Endometrium (tissue), 2 donors: ENCODE results near the gene TSHZ2.
"Not testable (repeated sequence)": the region's sequence is repeated elsewhere in the genome, so short reads cannot be mapped to it uniquely, and the experiment has no call there.

ENCODE experiments used
- FAIRE-seq: peaks from 2 replicates; lab custom pipeline; 2012; peaks lifted over from hg19 to GRCh38; lab: Jason Lieb, UNC
- donor health status: control.
- donor health status: control.

TSHZ2 gene

DNA sequence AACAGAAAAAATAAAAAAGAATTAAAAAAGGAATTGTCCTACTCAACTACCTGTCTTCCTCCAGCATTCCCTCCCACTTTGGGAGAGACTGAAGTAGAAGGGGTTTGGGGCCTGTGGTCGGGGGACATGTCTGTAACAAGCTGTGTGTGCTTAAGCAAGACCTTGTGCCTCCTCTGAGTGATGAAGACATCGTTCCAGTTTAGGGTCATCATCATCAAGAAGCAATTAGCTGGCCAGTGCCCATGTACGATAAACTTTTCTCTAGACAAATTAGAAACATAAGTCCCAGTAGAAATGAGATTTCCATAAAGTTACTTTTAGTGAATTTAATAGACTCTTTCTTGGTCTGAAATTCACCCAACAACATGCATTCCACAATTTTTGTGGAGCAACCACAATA is 348.5 kb downstream of the TSHZ2 start:
- FAIRE-seq, result no peak

DNA sequence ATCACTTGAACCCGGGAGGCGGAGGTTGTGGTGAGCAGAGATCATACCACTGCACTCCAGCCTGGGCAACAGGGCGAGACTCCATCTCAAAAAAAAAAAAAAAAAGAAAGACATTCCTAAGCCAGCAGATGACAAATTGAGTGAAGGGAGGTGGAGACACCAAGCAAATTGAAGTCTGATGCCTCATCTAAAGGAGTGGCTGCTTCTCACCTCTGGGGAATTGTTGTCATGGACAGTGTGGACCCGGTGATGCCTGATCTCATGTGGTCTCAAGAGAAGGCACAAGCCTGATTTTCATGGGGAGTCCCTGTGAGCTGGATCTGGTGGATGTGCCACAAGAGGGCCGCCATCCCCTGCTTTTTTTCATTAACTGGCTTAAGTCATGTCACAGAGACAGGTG is 349.4 kb downstream of the TSHZ2 start:
- no peak for FAIRE-seq

DNA sequence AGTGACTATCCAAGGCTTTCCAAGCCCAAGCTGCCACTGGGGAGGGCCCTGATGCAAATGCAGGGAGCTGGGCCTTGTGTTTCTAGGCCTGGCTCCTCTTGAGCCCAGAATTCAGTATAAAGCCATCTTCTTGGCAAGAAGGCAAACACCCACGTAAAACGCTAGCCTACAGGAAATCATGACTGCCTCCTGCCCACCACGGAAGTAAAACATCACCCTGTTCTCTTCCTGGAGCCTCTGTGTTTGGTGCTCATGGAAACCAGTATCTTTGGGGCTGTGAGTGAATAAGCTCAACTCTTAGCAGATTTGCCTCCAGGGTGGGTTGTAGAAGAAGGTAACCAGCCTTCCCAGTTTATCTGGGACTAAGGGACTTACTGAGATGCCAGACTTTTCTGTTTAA is 350.5 kb downstream of the TSHZ2 start:
- no peak for FAIRE-seq

DNA sequence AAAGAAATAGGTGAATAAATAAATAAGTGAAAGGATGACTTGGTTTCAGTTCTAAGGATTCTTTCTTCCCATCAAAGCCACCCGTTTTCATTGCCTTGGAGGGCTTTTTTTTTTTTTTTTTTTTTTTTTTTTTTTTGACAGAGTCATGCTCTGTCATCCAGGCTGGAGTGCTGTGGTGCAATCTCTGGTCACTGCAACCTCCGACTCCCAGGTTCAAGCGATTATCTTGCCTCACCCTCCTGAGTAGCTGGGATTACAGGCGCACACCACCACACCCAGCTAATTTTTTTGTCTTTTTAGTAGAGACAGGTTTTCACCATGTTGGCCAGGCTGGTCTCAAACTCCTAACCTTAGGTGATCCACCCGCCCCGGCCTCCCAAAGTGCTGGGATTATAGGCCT is 351.3 kb downstream of the TSHZ2 start:
- not testable (repeated sequence) for FAIRE-seq

DNA sequence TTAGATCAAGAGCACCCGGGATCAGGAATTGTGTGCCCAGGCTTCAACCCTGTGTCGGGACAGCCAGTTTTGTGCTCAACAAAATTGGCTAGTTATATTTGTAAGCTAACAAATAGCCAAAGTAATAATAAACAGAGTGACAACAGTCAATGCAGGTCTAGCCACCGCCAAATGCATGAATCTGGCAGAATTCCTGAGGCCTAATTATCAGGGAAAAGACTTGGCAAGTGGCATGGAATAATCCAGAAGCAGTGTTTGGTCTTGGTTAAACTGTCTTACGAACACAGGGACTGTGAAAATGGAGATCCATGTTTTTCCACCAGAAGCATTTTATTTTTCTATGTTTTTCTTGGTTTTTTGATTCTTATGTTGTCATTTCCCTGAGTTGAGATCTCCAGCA is 352.7 kb downstream of the TSHZ2 start:
- FAIRE-seq, result no peak

DNA sequence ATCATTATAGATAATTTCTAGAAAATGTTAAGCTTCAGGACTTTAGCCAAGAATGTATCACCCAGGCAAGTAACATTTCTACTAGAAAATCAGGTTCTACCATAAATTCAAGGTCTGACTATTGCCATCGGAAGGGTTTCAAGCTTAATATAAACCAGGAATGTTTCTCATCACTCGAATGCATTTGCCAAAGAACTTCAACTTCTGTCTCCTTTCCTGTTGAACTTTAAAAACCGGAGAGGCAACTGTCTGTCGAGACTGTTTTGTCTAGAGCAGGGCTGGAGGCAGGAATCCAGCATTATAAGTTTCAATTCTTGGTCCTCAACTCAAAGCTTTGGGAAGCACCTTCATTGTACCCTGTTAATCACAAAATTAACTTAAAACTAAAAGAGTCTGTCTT is 356.8 kb downstream of the TSHZ2 start:
- no peak for FAIRE-seq

DNA sequence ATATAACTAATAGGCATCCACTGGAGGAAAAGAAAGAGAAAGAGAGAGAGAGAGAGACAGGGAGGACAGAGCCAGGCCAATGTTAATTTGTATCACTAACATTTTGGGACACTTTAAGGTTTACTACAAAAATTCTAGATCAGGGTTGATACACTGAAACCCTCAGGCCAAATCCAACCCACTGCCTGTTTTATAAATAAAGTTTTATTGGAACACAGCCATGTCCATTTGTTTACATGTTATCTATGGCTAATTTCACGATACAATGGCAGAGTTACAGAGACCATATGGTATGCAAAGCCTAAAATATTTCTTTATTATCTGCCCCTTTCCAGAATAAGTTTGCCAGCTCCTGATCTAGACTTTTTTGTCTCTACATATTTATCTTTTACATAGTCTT is 357.6 kb downstream of the TSHZ2 start:
- no peak for FAIRE-seq

DNA sequence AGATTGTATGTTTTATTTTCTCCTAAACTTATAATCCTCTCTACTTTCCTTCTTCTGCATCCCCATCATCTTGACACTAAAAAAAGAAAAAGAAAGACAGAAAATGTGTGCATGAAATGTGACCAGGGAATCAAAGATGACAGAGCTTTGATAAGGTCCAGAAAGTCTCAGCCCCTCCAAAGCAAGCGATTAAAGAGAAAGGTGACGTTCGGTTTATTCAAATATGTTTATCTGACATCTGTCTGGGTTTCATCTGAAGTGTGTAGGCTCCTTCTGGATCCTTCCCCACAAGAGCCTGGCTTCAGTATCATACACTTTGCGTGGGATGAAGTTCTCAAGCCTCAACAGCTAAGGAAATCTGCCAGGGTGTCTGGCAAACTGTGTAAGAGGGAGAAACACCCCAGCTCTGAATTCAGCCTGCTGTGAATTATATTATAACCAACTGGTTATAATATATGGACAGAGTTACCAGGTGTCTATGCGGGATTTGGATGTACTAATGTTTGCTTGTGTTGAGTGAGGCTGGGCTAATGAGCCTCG is 358.5 kb downstream of the TSHZ2 start:
- no peak for FAIRE-seq

DNA sequence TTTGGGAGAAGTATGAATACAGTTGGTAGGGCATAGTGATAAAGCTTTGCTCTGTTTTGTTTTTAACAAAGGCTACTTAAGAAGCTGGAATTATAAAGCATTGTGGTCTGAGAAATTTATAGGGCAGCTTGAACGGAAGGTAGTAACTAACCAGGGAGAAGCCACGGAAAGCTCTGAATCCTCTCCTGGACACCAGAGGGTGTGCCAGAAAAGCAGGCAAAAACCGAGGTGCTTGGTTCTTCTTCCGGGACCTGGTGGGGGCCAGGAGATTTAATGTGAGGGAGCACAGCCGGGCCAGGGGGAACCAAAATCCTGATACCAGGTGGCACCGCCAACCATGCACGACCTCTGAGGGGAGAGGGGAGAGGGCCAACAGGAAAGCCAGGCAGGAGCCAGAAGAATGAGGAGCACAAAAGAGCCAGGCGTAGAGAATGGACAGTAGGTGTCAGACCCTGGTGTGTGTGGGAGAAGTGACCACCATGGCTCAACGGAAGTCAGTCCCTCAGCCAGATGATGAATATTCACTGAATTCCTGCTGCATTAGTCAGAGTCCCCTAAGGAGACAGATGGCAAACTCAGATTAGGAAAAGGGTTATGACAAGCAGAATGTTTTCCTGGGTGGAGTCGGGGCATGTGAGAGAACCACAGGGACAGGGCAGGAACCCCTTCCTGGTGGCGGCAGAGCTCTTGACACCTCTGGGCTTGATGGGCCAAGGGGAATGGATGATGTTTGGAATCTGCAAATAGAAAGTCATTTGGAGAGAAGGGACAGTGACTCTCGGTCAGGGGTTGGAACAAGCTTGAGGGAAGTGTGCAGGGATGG is 359.2 kb downstream of the TSHZ2 start:
- FAIRE-seq, result no peak

DNA sequence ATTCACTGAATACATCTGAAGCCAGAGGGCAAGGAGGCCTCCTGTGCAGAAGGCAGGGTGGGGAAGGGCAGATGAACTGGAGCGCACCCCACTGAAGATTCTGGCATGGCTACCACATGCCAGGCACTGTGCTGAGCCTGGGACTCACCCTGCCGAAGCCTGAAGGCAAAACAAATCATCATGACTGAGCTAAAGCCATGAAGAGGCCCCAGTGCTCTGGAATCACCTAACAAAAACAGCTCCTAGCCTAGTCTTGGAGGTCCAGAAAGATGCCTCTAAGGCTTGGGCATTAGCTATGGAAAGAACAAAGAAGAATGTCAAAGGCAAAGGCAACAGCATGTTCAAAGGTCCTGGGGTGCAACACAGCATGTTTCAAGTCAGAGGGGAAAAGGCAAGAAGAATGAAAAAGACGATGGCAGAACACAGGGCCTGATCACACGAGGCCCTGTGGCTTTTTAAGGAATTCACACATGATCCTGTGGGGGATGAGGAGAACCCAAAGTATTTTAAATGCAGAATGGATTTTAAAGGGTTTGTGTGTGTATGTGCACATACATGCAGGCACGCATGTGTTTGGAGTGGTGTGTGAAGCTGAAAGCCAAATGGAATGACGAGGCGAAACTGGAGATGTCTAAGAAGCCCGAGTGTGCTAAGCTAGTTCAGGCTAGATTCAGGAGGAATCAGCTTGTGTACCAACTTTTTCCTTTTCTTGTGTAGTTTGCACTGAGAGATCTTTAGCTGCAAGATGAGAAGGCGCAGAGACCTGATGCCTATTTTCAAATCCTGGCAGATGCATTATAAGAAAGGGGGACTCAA is 360.1 kb downstream of the TSHZ2 start:
- FAIRE-seq, result no peak

DNA sequence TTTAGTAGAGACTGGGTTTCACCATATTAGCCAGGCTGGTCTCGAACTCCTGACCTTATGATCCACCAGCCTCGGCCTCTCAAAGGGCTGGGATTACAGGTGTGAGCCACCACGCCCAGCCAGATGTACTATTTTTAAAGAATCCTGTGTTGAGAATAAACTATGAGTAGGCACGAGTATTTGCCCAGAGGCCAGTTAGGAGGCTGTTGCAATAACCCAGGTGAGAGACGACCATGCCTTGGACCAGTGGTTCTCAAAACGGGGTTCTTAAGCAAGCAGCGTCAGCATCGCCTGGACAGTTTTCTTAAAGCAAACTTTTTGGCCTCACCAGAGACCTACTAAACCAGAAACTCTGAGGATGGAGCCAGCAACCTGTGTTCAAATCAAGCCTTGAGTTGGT is 362.7 kb downstream of the TSHZ2 start:
- no peak for FAIRE-seq

DNA sequence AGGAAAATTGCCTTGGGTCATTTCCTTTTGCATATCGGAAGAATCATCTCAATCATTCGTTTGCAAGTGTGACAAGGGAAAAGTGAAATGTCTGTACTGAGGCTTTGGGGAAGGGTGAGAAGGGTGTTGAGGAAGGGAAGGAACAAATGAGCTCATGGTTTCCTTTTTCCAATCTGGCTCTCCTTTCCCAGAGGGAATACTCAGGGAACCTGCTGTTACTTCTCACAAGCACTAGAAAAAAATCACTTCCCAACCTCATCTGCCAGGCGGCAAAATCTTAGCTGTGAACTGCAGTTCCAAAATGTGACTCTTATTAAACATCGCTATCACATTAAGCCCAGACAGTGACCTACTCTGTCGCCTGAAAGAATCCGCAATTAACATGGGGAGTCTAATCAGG is 363.4 kb downstream of the TSHZ2 start:
- FAIRE-seq, result no peak

DNA sequence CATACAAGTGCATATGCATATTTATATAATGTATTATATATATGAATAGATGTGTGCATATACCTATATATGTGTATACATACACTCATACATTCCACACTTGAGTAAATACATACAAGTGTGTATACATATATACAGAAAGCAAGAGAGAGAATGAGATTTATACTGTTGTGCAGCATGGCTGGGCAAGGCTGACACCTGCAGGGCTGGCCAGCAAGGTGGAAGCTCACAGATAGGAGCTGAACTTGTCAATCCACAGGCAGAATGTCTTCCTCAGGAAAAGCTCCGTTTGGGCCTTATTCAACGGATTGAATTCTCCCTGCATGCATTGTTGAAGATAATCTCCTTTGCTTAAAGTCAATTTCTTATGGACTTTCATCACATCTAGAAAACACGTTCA is 364.7 kb downstream of the TSHZ2 start:
- FAIRE-seq, result no peak

DNA sequence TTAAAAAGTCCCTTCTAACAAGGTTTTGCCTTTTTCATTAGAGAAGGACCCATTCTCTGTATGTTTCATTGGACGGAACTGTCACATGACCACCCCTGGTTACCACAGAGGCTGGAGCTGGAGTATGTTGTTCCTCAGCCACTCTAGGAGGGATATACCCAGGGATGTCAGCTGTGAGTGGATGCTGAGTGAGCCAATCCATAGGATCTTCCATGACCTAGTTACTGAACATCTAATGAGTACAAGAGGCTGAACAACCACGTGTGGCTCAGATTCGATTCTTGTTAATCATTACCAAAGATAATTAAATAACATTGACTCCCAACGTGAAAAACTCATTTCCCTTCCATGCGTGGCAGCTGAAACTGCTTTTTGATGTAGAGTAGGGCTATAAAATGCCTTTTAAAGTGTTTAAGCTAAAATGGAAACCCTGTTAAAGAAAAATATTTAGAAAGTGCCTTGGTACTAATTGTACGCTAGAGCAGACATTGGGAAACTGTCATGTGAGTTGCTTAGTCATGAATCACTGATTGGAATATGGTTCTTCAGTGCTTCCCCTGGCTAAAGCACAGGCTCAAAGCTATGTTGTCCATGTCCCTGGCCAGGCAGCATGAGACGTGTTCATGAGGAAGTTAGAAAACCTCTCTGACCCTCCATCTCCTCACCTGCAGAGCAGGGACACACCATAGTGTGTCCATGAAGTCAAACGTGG is 365.4 kb downstream of the TSHZ2 start:
- no peak for FAIRE-seq

DNA sequence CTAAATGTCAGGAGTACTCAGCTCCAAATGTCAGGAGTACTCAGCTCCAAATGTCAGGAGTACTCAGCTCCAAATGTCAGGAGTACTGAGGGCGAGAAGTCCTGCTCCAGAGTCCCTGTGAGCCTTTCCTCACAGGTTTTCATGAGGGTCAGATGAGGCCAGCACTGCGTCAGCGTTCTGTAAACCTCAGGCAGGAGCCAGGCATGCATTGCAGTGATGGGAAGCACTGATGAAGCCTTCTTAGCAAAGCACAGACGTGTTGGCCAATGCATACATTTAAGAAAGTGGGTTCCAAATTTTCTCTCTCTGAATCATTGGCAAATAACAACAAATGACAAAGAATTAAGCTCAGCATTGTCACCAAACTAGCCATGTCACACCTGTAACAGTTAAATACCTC is 366.6 kb downstream of the TSHZ2 start:
- no peak for FAIRE-seq

DNA sequence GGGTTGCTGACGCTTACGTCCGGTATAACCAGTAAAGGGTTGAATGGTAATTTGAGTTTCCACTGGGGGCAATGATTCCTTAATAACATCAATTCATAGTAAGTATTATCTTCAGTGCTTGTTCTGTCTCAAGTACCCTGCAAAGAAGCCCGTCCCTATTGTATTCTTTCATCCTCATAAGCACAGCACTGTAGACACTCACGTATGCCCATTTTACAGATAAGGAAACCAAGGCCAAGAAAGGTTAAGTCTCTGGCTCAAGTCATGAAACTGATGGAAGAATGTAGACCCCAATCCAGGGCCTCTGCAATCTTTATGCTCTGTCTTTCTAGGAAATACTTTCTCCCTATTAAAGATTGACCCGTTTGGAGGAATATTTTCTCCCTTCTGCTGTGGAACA is 370.3 kb downstream of the TSHZ2 start:
- no peak for FAIRE-seq

DNA sequence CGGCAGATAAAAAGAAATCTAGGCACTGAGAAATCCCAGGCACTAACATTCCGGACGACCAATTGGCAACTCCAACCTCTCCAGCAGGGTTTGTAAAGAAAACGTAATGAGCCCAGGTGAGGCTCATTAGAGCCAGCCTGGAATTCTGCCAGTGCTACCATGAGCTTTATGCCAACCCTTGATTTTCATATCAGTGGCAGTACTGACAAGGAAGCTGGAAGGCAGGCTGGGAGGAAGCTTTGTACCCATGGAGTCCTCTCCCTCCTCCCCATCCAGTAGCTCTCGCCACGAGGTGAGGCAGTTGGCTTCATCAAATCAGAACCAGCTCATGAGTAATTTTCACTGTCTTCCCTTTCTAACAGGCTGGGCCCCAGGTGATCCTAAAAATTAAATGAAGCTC is 371.3 kb downstream of the TSHZ2 start:
- FAIRE-seq, result no peak

DNA sequence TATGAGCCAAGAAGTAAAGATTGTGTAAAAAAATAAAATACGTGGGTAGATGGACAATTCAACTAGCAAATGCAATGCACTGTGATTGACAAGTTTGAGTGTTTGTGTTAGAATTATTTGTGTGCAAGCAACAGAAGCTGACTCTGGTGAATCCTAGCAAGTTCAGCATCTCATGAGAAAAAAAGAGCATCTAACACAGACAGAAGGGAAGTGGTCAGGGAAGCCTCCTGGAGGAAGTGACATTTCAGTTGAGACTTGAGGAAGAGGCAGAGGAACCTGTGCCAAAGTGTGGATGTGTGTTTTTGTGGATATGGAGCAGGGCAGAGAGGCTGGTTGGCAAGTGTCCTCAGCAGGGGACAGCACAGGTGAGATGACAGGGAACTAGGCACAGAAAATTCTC is 372.7 kb downstream of the TSHZ2 start:
- FAIRE-seq, result no peak

DNA sequence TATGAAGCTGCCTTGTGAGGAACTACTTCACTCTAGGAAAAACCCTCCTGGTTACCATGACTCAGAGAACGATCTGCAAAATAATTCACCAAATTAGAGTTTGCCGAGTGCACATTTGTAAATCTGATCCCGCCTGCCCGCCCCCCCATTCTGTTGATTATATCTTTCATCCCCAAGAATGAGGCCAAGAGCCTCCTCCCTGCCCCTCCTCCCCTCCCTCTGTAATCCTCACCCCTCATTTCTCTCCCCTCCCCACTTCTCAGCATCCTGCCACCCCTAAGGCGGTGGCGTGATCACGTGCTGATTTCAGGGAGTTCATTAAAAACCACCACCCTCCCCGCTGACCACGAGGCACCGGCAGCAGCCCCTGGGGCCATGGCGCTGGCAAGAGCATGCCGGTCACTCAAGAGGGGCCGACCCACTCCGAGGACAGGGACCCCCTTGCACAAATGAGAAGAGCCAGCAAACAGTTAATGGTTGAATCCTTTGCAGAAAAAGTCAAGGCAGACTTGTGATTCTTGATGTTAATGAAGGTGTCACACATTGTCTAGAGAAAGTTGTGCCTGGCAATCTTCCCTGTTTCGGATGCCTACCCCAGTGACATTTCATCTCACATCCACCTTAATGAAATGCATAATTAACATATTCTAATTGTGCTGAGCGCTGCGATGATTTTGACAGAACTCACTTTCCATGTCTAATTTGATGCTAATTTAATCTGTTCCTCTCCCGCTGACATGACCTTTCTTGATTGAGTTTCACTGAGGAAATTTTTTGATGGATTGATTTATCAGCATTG is 373.6 kb downstream of the TSHZ2 start:
- no peak for FAIRE-seq

DNA sequence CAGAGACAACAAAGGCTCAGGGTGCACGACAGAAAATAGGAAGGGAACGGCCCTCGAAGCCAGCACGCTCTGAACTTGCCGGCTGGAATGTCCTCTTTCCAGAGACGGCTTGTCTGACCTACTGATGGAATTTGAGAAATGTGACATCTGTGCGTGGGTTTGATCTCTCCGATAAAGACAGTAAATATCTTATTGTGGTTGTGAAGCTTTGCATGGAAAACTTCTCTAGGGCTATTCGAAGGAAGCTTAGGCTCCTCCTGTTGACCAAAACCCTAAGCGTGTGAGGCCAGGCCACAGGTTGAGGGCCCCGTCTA is 374.1 kb downstream of the TSHZ2 start:
- no peak for FAIRE-seq

DNA sequence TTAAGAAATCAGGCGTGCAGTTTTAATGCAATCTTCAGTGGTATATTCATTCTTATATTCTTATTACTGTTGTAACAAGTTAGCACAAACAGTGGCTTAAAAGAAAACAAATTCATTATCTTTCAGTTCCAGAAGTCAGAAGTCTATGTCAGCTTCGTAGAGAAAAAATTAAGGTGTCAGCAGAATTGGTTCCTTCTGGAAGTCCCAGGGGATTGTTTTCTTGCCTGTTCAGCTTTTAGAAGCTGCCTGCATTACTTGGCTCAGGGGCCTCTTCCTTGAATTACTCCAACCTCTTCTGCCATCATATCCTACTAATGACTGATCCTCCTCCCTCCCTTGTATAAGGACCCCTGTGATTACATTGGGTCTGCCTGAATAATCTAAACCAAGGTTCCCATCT is 377.6 kb downstream of the TSHZ2 start:
- FAIRE-seq, result no peak
